ENCODE measurements around the gene CDC42BPG. TPM values are rescaled to one million over a fixed set of nuclear protein-coding genes. Genes with fewer than 3 reads are reported as not detected.

CDC42BPG gene
- total RNA-seq, 1 experiment from 2014 or later, result 21.6 TPM

DNA sequence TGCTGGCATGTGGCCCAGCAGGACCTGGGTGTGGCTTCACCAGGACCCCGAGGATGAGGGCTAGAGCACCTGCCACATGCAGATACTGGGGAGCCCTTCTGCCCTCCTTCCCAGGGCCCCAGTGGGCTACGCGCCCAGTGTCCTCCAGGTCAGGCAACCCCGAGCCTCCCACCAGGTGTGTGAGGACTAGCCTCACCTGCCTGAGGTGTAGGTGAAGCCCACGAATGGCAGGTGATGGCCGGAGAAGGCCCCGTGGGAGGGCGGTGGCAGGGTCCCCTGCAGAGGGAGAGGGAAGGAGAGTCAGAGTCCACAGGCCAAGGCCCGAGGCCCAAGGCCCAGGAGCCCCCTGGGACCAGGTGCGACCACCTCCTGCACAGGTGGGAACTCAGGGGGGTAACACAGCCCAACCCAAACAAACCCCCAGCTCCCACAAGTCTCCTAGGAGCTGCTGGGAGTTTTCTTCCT, 6.5 kb downstream of the CDC42BPG start (continued):
- TF ChIP-seq, protein P1, sequence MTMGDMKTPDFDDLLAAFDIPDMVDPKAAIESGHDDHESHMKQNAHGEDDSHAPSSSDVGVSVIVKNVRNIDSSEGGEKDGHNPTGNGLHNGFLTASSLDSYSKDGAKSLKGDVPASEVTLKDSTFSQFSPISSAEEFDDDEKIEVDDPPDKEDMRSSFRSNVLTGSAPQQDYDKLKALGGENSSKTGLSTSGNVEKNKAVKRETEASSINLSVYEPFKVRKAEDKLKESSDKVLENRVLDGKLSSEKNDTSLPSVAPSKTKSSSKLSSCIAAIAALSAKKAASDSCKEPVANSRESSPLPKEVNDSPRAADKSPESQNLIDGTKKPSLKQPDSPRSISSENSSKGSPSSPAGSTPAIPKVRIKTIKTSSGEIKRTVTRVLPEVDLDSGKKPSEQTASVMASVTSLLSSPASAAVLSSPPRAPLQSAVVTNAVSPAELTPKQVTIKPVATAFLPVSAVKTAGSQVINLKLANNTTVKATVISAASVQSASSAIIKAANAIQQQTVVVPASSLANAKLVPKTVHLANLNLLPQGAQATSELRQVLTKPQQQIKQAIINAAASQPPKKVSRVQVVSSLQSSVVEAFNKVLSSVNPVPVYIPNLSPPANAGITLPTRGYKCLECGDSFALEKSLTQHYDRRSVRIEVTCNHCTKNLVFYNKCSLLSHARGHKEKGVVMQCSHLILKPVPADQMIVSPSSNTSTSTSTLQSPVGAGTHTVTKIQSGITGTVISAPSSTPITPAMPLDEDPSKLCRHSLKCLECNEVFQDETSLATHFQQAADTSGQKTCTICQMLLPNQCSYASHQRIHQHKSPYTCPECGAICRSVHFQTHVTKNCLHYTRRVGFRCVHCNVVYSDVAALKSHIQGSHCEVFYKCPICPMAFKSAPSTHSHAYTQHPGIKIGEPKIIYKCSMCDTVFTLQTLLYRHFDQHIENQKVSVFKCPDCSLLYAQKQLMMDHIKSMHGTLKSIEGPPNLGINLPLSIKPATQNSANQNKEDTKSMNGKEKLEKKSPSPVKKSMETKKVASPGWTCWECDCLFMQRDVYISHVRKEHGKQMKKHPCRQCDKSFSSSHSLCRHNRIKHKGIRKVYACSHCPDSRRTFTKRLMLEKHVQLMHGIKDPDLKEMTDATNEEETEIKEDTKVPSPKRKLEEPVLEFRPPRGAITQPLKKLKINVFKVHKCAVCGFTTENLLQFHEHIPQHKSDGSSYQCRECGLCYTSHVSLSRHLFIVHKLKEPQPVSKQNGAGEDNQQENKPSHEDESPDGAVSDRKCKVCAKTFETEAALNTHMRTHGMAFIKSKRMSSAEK (CRISPR knock-in tag; IDR thresholded peaks at IDR 0.05; ENCODE audit: borderline replicate concordance), result no peak
- no peak for TF ChIP-seq FOXJ3 (CRISPR knock-in tag; IDR thresholded peaks at IDR 0.05; ENCODE audit: borderline replicate concordance)
- no peak for TF ChIP-seq ZBTB21 (CRISPR knock-in tag; IDR thresholded peaks at IDR 0.05; ENCODE audit: borderline replicate concordance)
- TF ChIP-seq, protein P2, sequence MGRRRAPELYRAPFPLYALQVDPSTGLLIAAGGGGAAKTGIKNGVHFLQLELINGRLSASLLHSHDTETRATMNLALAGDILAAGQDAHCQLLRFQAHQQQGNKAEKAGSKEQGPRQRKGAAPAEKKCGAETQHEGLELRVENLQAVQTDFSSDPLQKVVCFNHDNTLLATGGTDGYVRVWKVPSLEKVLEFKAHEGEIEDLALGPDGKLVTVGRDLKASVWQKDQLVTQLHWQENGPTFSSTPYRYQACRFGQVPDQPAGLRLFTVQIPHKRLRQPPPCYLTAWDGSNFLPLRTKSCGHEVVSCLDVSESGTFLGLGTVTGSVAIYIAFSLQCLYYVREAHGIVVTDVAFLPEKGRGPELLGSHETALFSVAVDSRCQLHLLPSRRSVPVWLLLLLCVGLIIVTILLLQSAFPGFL (CRISPR knock-in tag; IDR thresholded peaks at IDR 0.05; ENCODE audit: borderline replicate concordance), result no peak
- TF ChIP-seq, protein P3, sequence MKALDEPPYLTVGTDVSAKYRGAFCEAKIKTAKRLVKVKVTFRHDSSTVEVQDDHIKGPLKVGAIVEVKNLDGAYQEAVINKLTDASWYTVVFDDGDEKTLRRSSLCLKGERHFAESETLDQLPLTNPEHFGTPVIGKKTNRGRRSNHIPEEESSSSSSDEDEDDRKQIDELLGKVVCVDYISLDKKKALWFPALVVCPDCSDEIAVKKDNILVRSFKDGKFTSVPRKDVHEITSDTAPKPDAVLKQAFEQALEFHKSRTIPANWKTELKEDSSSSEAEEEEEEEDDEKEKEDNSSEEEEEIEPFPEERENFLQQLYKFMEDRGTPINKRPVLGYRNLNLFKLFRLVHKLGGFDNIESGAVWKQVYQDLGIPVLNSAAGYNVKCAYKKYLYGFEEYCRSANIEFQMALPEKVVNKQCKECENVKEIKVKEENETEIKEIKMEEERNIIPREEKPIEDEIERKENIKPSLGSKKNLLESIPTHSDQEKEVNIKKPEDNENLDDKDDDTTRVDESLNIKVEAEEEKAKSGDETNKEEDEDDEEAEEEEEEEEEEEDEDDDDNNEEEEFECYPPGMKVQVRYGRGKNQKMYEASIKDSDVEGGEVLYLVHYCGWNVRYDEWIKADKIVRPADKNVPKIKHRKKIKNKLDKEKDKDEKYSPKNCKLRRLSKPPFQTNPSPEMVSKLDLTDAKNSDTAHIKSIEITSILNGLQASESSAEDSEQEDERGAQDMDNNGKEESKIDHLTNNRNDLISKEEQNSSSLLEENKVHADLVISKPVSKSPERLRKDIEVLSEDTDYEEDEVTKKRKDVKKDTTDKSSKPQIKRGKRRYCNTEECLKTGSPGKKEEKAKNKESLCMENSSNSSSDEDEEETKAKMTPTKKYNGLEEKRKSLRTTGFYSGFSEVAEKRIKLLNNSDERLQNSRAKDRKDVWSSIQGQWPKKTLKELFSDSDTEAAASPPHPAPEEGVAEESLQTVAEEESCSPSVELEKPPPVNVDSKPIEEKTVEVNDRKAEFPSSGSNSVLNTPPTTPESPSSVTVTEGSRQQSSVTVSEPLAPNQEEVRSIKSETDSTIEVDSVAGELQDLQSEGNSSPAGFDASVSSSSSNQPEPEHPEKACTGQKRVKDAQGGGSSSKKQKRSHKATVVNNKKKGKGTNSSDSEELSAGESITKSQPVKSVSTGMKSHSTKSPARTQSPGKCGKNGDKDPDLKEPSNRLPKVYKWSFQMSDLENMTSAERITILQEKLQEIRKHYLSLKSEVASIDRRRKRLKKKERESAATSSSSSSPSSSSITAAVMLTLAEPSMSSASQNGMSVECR (CRISPR knock-in tag; IDR thresholded peaks at IDR 0.05; ENCODE audit: borderline replicate concordance), result no peak
- TF ChIP-seq, protein P4, sequence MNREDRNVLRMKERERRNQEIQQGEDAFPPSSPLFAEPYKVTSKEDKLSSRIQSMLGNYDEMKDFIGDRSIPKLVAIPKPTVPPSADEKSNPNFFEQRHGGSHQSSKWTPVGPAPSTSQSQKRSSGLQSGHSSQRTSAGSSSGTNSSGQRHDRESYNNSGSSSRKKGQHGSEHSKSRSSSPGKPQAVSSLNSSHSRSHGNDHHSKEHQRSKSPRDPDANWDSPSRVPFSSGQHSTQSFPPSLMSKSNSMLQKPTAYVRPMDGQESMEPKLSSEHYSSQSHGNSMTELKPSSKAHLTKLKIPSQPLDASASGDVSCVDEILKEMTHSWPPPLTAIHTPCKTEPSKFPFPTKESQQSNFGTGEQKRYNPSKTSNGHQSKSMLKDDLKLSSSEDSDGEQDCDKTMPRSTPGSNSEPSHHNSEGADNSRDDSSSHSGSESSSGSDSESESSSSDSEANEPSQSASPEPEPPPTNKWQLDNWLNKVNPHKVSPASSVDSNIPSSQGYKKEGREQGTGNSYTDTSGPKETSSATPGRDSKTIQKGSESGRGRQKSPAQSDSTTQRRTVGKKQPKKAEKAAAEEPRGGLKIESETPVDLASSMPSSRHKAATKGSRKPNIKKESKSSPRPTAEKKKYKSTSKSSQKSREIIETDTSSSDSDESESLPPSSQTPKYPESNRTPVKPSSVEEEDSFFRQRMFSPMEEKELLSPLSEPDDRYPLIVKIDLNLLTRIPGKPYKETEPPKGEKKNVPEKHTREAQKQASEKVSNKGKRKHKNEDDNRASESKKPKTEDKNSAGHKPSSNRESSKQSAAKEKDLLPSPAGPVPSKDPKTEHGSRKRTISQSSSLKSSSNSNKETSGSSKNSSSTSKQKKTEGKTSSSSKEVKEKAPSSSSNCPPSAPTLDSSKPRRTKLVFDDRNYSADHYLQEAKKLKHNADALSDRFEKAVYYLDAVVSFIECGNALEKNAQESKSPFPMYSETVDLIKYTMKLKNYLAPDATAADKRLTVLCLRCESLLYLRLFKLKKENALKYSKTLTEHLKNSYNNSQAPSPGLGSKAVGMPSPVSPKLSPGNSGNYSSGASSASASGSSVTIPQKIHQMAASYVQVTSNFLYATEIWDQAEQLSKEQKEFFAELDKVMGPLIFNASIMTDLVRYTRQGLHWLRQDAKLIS (CRISPR knock-in tag; IDR thresholded peaks at IDR 0.05; ENCODE audit: borderline replicate concordance), result no peak
- no peak for TF ChIP-seq ZNF416 (CRISPR knock-in tag; IDR thresholded peaks at IDR 0.05)
- TF ChIP-seq, protein P5, sequence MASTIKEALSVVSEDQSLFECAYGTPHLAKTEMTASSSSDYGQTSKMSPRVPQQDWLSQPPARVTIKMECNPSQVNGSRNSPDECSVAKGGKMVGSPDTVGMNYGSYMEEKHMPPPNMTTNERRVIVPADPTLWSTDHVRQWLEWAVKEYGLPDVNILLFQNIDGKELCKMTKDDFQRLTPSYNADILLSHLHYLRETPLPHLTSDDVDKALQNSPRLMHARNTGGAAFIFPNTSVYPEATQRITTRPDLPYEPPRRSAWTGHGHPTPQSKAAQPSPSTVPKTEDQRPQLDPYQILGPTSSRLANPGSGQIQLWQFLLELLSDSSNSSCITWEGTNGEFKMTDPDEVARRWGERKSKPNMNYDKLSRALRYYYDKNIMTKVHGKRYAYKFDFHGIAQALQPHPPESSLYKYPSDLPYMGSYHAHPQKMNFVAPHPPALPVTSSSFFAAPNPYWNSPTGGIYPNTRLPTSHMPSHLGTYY (CRISPR knock-in tag; IDR thresholded peaks at IDR 0.05), result no peak
- no peak for TF ChIP-seq CREB1 (CRISPR knock-in tag; IDR thresholded peaks at IDR 0.05)
- no peak for TF ChIP-seq ELF4 (CRISPR knock-in tag; IDR thresholded peaks at IDR 0.05; ENCODE audit: low read depth)
- no peak for TF ChIP-seq CREM (CRISPR knock-in tag; IDR thresholded peaks at IDR 0.05)
